GM18498 (cell line): Measurements from ENCODE around the gene HMCN1.

Source experiments
- ATAC-seq: cut with Tn5 transposase; IDR thresholded peaks from one replicate; pipeline ENCODE4 v1.9.1; 2021; ENCODE audit warnings: mild to moderate bottlenecking, moderate library complexity; ENCODE audit not compliant: unreplicated experiment

HMCN1 gene

DNA sequence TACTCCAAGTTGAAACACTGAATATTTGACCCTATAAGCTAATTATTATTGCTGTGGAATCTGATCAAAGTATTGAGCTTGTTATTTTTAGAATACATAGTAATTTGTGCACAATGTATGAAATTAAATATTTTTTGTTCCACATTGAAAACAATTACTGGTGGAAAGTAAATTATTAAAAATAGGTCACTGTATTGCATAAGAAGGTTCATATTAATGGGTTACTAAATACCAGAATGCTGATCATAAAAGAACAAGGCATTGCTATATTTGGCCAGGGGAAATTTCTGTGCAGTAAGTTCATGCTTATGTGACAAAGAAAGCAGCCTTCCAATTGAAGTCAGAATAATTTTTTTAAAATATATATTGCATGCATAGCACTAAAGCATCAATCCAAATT is 481.4 kb downstream of the HMCN1 start:
- no peak for ATAC-seq

DNA sequence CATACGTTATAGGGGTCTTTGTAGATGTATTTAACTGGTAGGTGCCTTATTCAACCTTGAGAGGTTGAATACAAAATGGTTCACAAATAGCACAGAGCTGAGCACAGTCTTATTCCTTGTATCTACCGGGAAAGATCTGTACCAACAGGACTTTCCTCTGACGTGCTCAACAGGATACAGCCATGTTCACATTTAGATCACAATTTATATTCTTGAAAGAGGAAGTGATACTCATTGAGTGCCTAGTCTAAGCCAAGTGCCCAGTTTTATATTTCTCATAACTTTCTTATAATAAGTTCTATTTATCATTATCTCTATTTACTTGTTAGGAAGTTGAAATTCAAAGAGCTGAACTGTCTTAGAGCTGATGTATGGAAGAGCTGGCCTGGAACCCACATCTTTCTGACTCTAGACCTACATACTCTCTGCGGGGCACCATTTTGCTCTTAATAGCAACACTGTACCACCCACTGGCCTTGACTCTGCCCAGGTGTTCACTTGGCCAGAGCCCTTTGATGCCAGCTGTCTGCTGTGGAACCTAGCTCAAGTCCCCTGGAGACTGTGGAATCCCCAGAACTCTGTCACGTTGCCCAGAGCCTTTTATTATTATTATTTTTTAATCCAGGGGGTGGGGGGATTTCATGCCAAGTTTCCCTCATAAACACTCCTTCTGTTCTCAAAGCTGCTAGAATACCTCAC is 484.6 kb downstream of the HMCN1 start:
- ATAC-seq = peak; percentile 89

DNA sequence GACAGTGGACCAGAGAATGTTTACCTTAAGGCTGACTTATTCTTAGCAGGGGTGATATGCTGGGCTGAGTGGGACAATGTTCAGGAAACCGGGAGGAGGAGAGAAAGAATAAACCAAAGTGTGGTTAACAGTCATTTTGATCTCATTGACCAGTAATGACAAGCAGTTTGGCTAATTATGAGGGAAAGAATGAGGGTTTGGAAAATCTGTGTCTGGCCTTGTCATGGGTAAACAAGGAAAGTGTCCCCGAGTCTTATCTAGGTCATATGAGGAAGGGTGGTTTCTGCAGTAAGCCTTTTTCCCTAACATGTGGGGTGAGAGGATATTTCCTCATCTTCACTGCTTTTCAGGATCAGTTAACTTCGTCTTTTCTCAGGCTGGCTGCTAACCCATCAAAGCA is 485.9 kb downstream of the HMCN1 start:
- ATAC-seq = no peak

DNA sequence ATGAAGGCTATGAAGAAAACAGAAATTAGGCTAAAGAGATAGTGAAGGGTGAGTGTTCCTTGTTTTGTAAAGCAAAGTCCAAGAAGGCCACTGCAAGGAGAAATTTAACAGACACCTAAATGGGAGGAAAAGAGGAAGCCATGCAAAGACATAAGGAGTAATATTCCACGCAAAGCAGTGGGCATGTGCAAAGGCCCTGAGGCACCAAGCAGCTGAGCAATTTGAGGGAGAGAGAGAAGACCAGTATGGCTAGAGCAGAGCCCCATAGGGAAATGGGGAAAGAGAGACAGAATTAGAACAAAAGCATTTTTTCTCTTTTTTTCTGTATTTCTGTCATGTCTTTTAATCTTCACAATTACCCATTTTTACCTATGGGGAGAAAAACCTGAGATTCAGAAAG is 486.7 kb downstream of the HMCN1 start:
- no peak for ATAC-seq

DNA sequence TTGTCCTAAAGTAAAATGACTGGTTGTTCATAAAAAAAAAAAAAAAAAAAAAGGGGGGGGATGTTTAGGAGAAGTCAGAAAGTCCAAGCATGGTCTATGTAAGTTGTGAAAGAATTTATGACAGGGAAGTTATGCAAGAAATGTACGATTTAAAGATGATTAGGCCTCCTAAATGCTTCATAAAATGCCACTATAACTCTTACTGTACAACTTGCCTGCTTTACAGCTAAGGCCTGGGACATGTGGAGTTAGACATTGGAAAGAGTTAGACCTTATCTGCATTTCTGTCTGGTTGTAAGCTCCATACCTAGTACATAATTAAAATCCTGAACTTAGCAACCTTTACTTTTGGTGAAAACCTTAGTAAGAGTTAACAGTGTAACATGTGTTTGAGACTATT is 490.9 kb downstream of the HMCN1 start:
- no peak for ATAC-seq

DNA sequence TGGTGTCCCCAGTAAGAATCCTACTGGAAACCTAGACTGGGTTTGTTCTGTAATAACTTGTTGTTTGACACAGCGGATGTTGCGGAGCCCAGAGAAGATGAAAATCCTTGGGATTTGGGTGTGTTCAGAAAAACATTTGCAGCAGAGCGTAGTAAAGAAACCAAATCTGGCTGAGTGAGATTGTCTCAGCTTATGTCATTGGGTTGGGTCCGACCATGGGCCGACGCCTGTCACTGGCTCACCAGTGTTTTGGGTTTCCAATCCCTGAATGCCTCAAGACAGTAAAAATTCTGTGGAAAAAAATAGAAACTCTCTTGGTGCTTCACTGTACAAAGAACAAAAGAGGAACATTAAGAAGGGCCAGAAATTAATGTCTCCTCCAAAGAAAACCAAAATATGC is 494.6 kb downstream of the HMCN1 start:
- ATAC-seq = no peak

DNA sequence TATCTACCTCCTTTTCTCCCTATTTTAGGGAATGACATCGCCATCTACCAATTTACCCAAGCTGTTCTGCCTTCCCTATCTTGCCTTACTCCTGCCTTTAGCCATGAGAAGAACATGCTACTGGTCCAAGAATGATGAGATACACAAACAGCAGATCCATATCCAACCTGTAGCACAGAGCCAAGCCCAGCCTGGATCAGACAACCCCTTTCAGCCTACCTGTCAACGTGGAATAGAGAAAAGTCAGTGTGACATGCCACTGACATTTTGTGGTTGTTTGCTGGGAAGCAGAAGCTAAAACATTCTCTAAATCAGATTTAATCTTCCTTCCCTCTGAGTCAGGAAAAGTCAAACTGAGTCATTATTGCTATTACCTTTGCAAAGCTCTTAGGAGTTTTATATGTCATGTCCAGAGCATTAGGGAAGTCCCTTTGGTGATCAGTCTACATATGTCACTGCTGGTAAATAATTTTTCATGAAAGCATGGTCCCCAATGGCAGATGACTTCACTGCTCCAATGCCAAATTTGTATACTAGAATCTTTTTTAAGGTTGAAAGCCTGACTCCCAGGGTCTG is 497.8 kb downstream of the HMCN1 start:
- ATAC-seq = no peak

DNA sequence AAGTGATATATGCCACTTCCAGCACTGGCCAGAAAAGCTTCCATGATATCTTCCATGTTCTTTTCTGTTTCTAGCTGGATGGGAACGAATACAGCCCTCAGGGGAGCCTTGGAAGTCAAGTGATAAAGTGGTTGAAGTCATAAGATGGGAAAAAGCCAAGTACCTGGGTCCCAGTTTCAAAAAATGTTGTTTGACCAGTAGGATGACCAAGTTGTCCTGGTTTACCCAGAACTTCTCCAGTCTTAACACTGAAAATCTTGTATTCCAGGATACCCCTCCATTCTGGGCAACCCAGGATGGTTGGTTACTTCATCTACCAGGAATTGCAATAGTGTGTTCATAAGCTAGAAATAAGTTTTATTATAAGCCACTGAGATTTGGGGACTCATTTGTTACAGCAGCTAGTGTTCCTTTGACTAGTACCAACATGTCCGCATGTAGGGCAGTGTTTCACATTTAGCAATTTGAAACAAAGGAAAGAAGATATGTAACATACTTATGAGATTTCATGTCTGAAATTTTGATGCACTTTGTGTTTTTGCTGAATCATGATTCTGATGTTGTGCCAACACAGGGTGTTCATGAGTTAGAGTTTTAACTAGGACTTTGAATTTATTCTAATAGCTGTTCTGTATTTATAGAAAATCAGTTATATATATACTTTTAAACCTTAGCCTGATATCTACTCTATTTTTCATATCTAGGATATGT is 500.9 kb downstream of the HMCN1 start:
- no peak for ATAC-seq

DNA sequence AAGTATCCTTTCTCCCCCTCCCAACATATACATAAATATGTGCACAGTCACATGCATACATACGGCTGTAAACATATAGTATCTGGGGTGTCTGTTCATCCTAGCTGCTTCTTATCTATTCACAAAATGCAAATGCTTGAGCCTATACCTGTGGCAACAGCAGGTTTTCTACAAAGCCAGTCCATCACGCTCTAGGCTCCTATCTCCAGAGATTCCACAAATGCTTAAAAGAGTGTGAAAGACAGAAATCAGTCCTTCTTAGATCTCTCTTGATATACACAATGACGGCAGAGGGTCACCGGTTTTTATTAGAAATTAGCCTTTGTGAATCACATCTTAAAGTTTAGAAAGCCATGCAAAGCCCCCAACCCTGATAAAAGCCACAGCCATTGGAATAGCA is 501.5 kb downstream of the HMCN1 start:
- ATAC-seq = no peak

DNA sequence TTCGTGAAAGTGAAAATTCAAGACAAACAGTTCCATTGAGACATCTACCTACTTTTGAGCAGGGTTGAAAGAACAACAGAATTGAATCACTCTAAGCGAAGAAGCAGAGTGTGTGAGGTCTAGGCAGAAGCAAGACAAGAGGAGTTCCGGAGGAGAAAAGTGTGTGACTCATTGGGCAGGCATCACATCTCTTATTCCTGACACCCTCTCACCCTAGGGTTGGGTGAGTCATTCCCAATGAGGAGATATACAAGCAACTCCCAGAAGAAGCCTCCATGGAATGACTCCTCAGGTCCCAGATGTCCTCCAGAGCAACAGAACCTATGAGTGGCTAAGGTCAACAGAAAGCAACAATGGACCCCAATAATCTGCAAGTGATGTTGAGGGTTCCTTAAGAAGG is 502.7 kb downstream of the HMCN1 start:
- no peak for ATAC-seq

DNA sequence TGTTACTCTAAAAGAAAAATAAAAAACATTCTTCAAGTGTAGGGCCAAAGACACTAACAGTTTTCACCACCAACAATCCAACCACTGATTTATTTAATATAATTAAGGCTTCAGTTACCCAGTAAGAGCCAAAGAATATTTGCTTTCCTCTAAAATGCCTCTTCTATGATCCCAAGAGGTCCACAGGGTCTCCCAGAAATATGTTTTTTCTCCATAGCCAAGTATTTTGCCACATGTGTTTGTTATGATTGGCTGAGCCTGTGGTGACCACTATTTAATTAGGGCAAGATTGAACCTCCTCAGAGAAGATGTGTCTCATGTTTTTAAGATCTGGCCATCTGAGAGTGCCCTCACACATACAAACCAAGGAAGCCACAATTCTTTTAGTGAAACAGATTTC is 505.0 kb downstream of the HMCN1 start:
- no peak for ATAC-seq

DNA sequence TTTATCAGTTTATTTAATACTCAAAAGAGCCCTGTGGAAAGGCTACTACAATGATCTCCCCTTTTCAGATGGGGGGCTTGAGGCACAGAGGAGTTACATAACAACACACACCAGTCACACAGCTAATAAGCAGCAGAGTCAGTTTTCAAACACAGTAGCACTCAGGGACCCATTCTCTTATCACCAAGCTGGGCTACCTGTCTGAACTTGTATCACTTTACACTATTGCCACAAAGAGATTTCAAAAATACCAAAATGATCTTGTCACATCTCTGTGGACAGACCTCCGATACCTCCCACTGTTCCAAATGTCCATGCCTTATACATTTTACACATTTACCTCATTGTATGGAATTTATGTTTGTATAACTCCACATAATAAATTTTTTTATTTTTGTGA is 506.2 kb downstream of the HMCN1 start:
- ATAC-seq = no peak
